Tibial nerve (tissue), 4 donors: ENCODE data around the gene GARS1.

Source experiments
- CTCF ChIP-seq, 5 experiments: fragments of 200-600 bp in 3 of 5; fragments of 450-650 bp in 2 of 5; sonication (generic) in 3 of 5; IDR thresholded peaks; one replicate each; pipeline ENCODE4 v1.5.1; 2016 to 2019; ENCODE audit warnings: antibody characterized with exemption in 5 of 5, mild to moderate bottlenecking in 3 of 5, moderate library complexity in 2 of 5
- EP300 ChIP-seq, 2 donors: sonication (generic); formaldehyde crosslinking; IDR thresholded peaks; one replicate each; pipeline ENCODE4 v1.6.1; 2017; ENCODE audit warnings: antibody characterized with exemption in 2 of 2, mild to moderate bottlenecking in 1 of 2
- POLR2A ChIP-seq, 2 donors: fragments of 450-650 bp; IDR thresholded peaks; one replicate each; pipeline ENCODE4 v1.6.1; 2017; ENCODE audit warnings: antibody characterized with exemption in 2 of 2, mild to moderate bottlenecking in 2 of 2, moderate library complexity in 2 of 2

- TF ChIP-seq POLR2A (IDR thresholded peaks at IDR 0.05) (no peak), CTCF (IDR thresholded peaks at IDR 0.05) (no peak), EP300 (IDR thresholded peaks at IDR 0.05) (no peak)
Observed at GRCh38 chr7:30584965-30585364, 9.7 kb upstream of the GARS1 start.
